ENCODE data around the gene MAD1L1. TPM values are rescaled to one million over a fixed set of nuclear protein-coding genes. Genes with fewer than 3 reads are reported as not detected.

The MAD1L1 gene
- total and polyA plus RNA-seq, 2 of the 8 experiments (the other 6 are each of a cell fraction or from before 2014, with no cell fraction given), result 40.4 to 44.6 TPM

DNA sequence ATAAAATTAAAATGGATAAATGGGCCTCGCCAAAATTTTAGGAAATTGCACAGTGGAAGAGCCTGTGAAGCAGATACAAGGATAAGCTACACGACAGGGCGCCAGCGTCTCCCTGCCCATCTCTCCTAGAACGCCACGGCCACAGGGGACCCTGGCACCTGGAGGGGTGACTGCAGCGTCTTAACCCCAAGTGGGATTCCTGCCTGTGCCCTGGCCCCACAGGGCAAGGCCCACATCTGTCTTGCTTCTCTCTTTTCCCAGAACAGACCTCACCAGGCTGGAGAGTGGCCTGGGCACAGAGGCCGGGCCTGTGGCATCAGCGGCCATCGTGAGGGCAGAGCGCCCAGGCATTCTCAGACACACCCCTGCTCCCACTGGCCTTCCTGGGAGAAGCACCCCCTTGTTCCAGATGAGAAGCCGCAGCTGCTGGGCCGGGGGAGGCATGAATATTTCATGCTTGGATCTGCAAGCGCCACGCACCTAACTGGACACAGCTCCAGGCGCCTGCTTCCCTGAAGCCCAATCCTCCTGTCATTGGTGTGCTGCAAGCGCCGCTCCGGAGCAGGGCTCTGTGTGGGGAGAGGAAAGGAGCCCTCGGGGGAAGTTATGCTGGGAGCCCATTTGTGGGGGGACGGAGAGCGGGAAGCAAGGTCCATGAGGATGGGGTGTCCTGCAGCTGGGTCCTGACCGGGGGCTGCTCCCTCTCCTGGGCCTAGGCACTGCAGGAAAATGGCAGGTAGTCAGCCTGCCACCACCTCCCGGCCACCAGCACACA, 409.2 kb downstream of the MAD1L1 start (continued):
- no peak for TF ChIP-seq HDAC2 (IDR thresholded peaks at IDR 0.05; ENCODE audit: borderline replicate concordance in 1 of 2, low read depth in 2 of 2, low read length in 2 of 2)
